ENCODE data around the gene CPXM2.

Gene CPXM2

DNA sequence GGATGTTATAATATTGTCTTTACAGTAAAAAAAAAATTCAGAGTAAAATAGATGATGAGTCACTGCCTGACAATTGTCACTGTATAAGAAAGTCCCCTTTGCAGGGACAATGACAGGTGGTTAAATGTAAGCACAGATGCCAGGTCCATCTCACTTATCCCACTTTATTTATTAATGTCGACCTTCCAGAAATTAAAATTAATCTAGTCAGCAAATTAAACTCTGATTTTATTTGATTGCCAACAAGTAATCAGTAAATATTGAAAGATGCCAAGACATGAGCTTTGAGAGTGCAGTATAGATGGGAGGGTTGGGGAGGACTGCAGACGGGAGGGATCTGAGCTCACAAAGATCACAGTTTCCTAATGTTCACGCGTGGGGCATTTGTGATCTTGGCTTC, 50.9 kb downstream of the CPXM2 start:
- Histone ChIP-seq H3K9me3 (peaks cover 9% of the 10 kb centered on the region), H3K9ac (no peak overlapping the region)

DNA sequence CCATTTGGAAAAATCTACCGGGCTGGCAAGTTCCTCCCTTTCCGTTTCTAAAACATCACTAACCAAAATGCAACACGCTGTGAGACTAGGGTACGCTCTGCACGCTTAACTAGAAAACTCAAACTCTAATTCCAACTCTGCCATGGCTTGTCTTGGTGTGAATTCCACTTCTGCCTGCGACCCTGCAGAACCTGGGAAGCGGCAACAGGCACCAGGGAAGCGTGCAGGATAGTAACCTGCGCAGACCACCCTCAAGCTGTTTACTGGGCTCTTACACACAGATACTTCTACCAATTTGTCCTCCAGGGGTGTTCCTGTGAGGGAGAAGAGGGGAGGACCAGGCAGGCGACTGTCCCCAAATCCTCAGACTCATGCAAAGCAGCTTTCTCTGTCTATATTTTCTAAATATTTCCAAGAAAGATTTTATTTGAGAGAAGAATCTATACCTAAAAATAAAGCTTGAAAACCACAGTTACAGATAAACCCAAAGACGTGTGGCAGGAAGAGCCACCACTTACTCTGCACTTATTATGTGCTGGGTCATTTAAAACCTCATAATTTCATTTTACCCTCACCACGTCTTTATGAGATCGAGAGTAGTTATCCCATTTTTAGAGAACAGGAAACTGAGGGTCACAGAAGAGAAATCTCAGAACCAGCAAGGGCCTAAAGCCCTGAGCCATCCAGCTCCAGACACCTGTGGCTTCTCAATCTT, 52.9 kb downstream of the CPXM2 start:
- Histone ChIP-seq H3K4me1 (peaks cover 8% of the 10 kb centered on the region), H3K9ac (no peak overlapping the region), H3K4me3 (no peak overlapping the region), H3K36me3 (no peaks in the 10 kb centered on the region), H4K20me1 (no peaks in the 10 kb centered on the region), H3K27me3 (0 out of 2 replicates have a peak, but pooled peaks cover 4% of the 10 kb centered on the region), H3K4me2 (peak overlapping the region; percentile 45), H3K27ac (no peak overlapping the region), H3K9me3 (no peaks in the 10 kb centered on the region)
- TF ChIP-seq Cebpa-rat (IDR thresholded peaks at IDR 0.05): no peak

More for the DNA sequence above, 50.9 kb downstream of the CPXM2 start:
- Histone ChIP-seq H4K20me1 (no peaks in the 10 kb centered on the region), H3K4me1 (peaks cover 8% of the 10 kb centered on the region), H3K27ac (no peak overlapping the region), H3K4me3 (no peak overlapping the region), H3K27me3 (0 out of 2 replicates have a peak, but pooled peaks cover 2% of the 10 kb centered on the region), H3K4me2 (no peak overlapping the region), H3K36me3 (no peaks in the 10 kb centered on the region)
- TF ChIP-seq Cebpa-rat (IDR thresholded peaks at IDR 0.05): no peak

DNA sequence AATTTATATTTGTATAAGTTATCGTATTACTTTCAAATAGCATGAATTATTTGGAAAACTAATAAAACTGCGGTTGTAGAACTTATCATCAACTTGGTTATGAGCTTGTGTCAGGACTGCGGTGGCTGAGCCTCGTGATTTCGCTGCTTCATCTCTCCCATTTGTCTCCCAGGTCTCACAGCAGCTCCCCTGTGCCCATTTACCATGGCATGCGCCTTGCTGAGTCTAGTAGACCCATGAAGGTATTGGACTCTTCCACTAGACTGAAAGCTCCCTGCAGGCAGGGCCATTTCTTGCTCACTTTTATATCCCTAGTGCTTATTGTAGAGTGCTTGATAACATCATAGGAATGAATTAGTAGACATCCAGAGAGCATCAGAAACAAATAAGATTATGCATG, 53.9 kb downstream of the CPXM2 start:
- no peak for TF ChIP-seq Cebpa-rat (IDR thresholded peaks at IDR 0.05)
- Histone ChIP-seq H3K9me3 (no peaks in the 10 kb centered on the region), H3K4me3 (no peak overlapping the region), H3K4me2 (no peak overlapping the region), H3K27ac (no peak overlapping the region), H3K9ac (no peak overlapping the region), H3K4me1 (peaks cover 8% of the 10 kb centered on the region), H3K36me3 (no peaks in the 10 kb centered on the region), H3K27me3 (0 out of 2 replicates have a peak, but pooled peaks cover 4% of the 10 kb centered on the region), H4K20me1 (no peaks in the 10 kb centered on the region)

DNA sequence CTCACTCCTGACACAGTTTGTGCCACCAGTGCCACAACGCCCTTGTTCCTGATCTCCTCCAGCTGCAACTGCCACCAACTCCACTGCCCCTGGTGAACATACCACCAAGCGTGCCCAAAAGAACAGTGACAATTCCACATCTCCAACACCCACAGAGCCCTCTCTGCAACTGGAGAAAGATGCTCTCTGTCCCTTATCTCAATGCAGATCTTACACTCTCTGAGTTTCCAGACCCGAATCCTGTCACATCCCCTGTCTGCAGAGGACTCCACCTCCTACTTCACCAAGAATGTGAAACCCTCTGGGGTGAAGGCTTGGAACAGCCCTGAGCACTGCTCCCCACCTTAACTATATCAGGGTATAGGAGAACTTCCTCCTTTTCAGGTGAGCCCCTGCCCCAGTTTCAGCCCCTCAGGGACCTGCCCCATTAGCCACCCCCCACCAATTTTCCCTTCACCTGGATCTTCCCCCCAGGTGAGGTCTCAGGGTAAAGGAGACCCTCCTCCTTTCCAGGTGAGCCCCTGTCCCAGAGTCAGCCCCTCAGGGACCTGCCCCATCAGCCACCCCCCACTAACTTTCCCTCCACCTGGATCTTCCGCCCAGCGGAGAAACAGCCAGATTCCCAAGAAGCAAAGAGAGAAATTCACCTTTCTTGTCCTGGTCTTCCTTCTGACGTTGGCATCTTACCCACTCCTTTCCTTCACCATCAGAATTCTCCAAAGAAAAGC, 55.0 kb downstream of the CPXM2 start:
- Histone ChIP-seq H3K27me3 (0 out of 2 replicates have a peak, but pooled peaks cover 4% of the 10 kb centered on the region), H3K4me3 (no peak overlapping the region), H4K20me1 (no peaks in the 10 kb centered on the region), H3K27ac (no peak overlapping the region), H3K36me3 (no peaks in the 10 kb centered on the region), H3K9me3 (no peaks in the 10 kb centered on the region), H3K4me1 (peaks cover 8% of the 10 kb centered on the region), H3K9ac (no peak overlapping the region), H3K4me2 (no peak overlapping the region)
- no peak for TF ChIP-seq Cebpa-rat (IDR thresholded peaks at IDR 0.05)

DNA sequence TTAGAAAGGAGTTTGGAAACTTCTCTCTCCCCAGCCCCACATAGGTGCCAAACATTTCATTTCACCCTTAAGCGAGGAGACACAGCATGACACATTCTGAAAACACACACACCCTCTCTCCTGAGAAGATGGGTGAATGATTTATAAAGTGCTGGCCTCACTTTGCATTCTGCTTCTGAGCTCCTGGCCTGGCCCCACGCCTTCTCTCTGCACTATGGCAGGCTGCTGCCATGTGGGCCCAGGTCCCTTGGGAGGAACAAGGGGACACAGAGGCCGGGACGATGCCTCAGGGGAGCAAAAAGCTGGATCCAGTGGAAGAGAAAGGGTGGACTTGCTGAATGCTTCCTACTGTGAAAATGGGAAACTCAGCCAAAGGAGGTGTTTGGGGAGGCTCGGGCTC, 56.0 kb downstream of the CPXM2 start:
- peaks cover 8% of the 10 kb centered on the region for H3K4me1 ChIP-seq
- H3K4me3 ChIP-seq: no peak overlapping the region
- no peaks in the 10 kb centered on the region for H4K20me1 ChIP-seq
- H3K27me3 ChIP-seq: 0 out of 2 replicates have a peak, but pooled peaks cover 4% of the 10 kb centered on the region
- no peaks in the 10 kb centered on the region for H3K36me3 ChIP-seq
- no peak overlapping the region for H3K4me2 ChIP-seq
- H3K27ac ChIP-seq: no peak overlapping the region
- TF ChIP-seq Cebpa-rat (IDR thresholded peaks at IDR 0.05): no peak
- H3K9ac ChIP-seq: no peak overlapping the region
- H3K9me3 ChIP-seq: no peaks in the 10 kb centered on the region

DNA sequence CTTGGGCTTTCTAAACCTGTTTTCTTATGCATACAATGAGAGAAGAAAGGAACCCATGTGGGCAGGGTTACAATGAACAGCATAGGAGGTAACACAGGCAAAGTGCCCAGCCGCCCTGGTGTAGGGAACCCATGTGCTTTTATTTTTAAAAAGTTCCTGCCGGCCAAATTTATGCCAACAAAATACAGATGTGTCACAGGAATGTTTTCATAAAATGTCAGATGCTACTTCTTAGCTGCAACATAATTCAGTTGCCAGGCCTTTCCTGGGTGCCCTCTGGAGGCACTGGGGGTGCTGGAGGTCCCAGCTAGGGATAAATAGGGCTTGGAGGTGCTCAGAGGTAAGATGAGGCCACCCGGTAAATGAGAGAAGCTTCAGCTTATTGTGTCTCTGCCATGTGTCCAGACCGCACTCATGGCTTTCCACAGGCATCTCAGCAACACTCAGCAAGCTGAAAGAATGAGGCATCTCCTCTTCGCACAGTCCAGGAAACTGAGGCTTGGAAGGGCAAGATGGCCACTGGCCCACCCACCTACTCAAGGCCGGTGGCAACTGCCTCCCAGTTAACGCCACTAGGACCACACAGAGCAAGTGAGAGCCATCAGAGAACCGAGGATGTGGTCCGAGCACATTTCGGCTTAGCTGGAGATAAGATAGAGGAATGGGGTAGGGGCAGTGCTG, 58.3 kb downstream of the CPXM2 start:
- Histone ChIP-seq H3K27ac (no peak overlapping the region), H3K27me3 (0 out of 2 replicates have a peak, but pooled peaks cover 4% of the 10 kb centered on the region), H4K20me1 (no peaks in the 10 kb centered on the region), H3K4me2 (no peak overlapping the region), H3K36me3 (no peaks in the 10 kb centered on the region), H3K4me1 (no peaks in the 10 kb centered on the region), H3K9ac (no peak overlapping the region), H3K4me3 (no peak overlapping the region), H3K9me3 (peaks cover 10% of the 10 kb centered on the region; the same call in 1 of the 2 replicates)
- no peak for TF ChIP-seq Cebpa-rat (IDR thresholded peaks at IDR 0.05)

DNA sequence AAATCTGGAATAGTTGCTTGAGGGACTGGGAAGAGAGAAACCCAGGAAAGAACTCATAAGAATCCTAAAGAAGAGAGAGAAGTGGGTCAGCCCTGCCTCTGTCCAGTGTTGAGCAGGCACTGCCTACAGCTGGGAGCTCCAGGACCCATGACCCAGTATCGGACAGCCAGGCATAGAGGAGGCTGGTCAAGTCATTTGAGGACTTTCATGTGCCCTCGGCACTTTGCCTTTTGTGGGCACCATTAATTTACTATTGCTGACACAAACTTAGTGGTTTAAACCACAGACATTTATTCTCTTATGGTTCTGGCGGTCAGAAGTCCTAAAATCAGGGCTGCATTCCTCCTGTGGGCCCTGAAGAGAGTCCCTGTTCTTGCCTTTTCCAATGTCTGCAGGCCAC, 60.3 kb downstream of the CPXM2 start:
- no peaks in the 10 kb centered on the region for H3K36me3 ChIP-seq
- no peaks in the 10 kb centered on the region for H4K20me1 ChIP-seq
- 0 out of 2 replicates have a peak, but pooled peaks cover 4% of the 10 kb centered on the region for H3K27me3 ChIP-seq
- H3K9ac ChIP-seq: no peak overlapping the region
- no peak overlapping the region for H3K27ac ChIP-seq
- H3K9me3 ChIP-seq: peaks cover 16% of the 10 kb centered on the region; the same call in 1 of the 2 replicates
- H3K4me1 ChIP-seq: no peaks in the 10 kb centered on the region
- no peak overlapping the region for H3K4me2 ChIP-seq
- TF ChIP-seq Cebpa-rat (IDR thresholded peaks at IDR 0.05): no peak
- no peak overlapping the region for H3K4me3 ChIP-seq

DNA sequence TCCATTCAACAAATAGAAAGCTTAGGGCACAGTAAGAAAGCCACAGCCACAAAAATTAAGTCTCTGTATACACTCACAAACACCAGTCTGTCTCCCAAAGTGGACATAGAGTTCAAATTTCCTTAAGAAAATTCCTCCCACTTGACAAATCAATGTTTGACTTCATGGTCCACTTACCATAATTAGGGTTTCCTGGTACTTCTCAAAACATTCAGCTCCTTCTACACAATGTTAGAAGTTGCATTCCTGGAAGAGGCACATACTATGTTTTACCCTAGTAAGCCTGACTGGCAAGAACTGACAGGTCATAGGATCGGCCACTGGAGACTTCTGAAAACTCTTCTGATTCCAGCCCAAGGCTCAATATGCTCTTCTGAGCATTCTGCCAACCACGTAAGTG, 70.5 kb downstream of the CPXM2 start:
- Histone ChIP-seq H3K36me3 (no peaks in the 10 kb centered on the region), H3K27ac (no peak overlapping the region), H4K20me1 (no peaks in the 10 kb centered on the region), H3K4me2 (no peak overlapping the region), H3K27me3 (no peaks in the 10 kb centered on the region), H3K4me3 (no peak overlapping the region), H3K9ac (no peak overlapping the region), H3K9me3 (peaks cover 7% of the 10 kb centered on the region; the same call in 1 of the 2 replicates), H3K4me1 (no peaks in the 10 kb centered on the region)
- TF ChIP-seq Cebpa-rat (IDR thresholded peaks at IDR 0.05): no peak

DNA sequence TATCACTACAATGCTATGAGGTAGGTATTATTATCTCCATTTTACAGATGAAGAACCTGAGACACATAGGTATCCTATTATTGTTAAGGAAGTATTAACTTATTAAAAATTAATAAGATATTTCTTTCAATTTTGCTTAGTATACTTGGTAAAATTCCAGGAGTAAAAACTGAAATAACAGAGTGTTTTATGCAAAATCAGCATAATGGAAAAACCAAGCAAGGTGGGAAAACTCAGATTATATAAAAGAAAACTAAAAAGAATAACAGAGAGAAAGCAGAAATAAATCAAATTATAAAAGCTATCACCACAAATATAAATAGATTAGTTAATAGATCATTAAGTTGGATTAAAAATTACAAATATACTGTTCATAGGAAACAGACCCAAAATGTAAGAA, 82.0 kb downstream of the CPXM2 start:
- Histone ChIP-seq H3K4me1 (peaks cover 7% of the 10 kb centered on the region; the same call in 1 of the 2 replicates), H3K9me3 (no peaks in the 10 kb centered on the region), H3K27me3 (no peaks in the 10 kb centered on the region), H3K4me2 (no peak overlapping the region), H3K27ac (no peak overlapping the region), H3K36me3 (no peaks in the 10 kb centered on the region), H3K4me3 (no peak overlapping the region), H3K9ac (no peak overlapping the region), H4K20me1 (no peaks in the 10 kb centered on the region)
- no peak for TF ChIP-seq Cebpa-rat (IDR thresholded peaks at IDR 0.05)

All from BLaER1 (cell line).